ENCODE measurements around the gene LRRIQ3. TPM values are rescaled to one million over a fixed set of nuclear protein-coding genes. Genes with fewer than 3 reads are reported as not detected.
A peak's percentile ranks its signal among the peaks of the same experiment; 100 is the strongest.

The LRRIQ3 gene
- total and polyA plus RNA-seq, 8 donors = 0.15 to 1.1 (median 0.54) TPM

DNA sequence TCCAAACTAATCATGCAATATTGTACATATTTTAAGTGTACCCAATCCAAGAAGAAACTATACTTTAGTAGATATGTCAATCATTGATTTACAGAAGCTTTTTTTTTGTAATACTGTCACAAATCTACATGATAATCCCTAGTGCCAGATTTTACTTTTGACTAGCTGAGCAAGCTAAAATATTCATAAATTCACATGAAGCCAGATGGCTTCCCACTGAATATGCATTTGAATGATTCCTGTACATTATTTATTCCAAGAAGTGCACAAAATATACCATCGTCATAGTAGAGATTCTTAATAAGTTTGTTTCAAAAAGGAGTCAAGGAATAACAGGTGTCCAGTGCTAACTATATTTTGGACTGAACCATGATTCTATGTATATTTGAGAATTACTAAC lies 17.3 kb upstream of the LRRIQ3 start:
- no peaks in the 10 kb centered on the region for H3K36me3 ChIP-seq
- no peaks in the 10 kb centered on the region for H3K27me3 ChIP-seq
- no peak for FAIRE-seq
- DNase-seq = no peak
- H3K4me3 ChIP-seq = no peak overlapping the region
- H3K4me1 ChIP-seq = no peaks in the 10 kb centered on the region
- ATAC-seq = no peak
- TF ChIP-seq, protein P1, sequence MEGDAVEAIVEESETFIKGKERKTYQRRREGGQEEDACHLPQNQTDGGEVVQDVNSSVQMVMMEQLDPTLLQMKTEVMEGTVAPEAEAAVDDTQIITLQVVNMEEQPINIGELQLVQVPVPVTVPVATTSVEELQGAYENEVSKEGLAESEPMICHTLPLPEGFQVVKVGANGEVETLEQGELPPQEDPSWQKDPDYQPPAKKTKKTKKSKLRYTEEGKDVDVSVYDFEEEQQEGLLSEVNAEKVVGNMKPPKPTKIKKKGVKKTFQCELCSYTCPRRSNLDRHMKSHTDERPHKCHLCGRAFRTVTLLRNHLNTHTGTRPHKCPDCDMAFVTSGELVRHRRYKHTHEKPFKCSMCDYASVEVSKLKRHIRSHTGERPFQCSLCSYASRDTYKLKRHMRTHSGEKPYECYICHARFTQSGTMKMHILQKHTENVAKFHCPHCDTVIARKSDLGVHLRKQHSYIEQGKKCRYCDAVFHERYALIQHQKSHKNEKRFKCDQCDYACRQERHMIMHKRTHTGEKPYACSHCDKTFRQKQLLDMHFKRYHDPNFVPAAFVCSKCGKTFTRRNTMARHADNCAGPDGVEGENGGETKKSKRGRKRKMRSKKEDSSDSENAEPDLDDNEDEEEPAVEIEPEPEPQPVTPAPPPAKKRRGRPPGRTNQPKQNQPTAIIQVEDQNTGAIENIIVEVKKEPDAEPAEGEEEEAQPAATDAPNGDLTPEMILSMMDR (IDR thresholded peaks at IDR 0.05) = no peak
- WGBS, 2 donors = 90% methylated on average over 1 of the region's 1 CpG
- intact Hi-C loops (cut with DNase I) = no loop called here
- no peak overlapping the region for H3K27ac ChIP-seq
- H3K9me3 ChIP-seq = no peaks in the 10 kb centered on the region

DNA sequence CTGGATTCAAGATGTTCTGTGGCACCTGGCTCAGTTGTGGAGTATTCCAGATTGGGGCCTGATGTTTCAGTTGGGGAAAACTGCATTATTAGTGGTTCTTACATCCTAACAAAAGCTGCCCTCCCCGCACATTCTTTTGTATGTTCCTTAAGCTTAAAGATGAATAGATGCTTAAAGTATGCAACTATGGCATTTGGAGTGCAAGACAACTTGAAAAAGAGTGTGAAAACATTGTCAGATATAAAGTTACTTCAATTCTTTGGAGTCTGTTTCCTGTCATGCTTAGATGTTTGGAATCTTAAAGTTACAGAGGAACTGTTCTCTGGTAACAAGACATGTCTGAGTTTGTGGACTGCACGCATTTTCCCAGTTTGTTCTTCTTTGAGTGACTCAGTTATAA lies 7.3 kb upstream of the LRRIQ3 start:
- WGBS, 2 donors = 90 to 92% methylated on average over 2 of the region's 2 CpGs
- no peak for ATAC-seq

DNA sequence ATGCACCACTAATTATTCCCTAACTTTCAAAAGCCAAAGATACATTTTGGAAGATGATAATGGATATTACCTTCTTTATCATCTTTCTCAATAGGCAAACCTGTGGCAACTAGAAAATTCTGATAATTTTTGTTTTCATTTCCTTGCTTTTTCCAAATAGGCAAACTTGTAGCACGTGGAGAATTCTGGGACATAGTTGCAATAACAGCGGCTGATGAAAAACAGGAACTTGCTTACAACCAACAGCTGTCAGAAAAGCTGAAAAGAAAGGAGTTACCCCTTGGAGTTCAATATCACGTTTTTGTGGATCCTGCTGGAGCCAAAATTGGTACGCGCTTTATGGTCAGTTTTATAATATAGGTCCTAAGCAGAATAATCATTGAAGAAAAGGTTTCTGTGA lies 1.5 kb upstream of the LRRIQ3 start:
- no peak for ATAC-seq
- WGBS, 2 donors = 81 to 82% methylated on average over 5 of the region's 5 CpGs
- H3K4me1 ChIP-seq = peaks cover 0 to 9% (median 6%) of the 10 kb centered on the region in 3 donors
- H3K27me3 ChIP-seq = no peaks in the 10 kb centered on the region
- DNase-seq = no peak
- H3K36me3 ChIP-seq = peaks cover 0 to 12% (median 0%) of the 10 kb centered on the region in 3 donors
- H3K4me3 ChIP-seq = no peak overlapping the region
- FAIRE-seq = no peak
- H3K27ac ChIP-seq = no peak overlapping the region
- intact Hi-C loops (cut with DNase I) = no loop called here
- TF ChIP-seq, protein P1 (IDR thresholded peaks at IDR 0.05) = no peak
- H3K9me3 ChIP-seq = no peaks in the 10 kb centered on the region

More for the DNA sequence above, 7.3 kb upstream of the LRRIQ3 start:
- Histone ChIP-seq H3K4me1 (no peaks in the 10 kb centered on the region), H3K27me3 (no peaks in the 10 kb centered on the region), H3K27ac (no peak overlapping the region), H3K36me3 (peaks cover 0 to 21% (median 0%) of the 10 kb centered on the region in 3 donors), H3K9me3 (no peaks in the 10 kb centered on the region), H3K4me3 (no peak overlapping the region)
- DNase-seq (no peak), FAIRE-seq (no peak)
- intact Hi-C loops (cut with DNase I) = no loop called here
- TF ChIP-seq, protein P1 (IDR thresholded peaks at IDR 0.05) = no peak

DNA sequence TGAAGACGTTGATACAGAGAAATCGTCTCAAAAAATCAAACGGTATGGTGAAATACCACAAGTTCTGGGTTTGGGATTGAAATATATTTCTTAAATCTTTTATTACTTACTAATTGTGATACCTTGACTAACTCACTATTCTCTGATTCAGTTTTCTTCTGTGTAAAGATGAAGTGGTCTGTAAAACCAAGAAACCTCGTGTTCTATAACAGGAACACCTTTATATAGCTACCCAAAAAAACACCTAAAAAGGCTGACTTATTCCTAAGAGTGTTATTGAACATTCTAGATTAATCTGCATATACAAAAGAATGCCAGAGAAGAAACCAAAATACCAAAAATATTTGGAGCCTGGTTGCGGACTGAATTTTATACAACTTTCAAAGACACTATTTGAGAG lies 721 bp downstream of the LRRIQ3 start:
- intact Hi-C loops (cut with DNase I) = no loop called here
- ATAC-seq (no peak), FAIRE-seq (no peak), DNase-seq (no peak)
- H3K4me3 ChIP-seq = peak overlapping the region in 3 of 4 donors; percentile 42 to 63 (median 60)
- peaks cover 0 to 8% (median 0%) of the 10 kb centered on the region in 3 donors for H3K36me3 ChIP-seq
- 77 to 87% methylated on average over 5 of the region's 5 CpGs for WGBS, 2 donors
- H3K27ac ChIP-seq = peak overlapping the region; percentile 59 to 88 (median 80)
- TF ChIP-seq, protein P1 (IDR thresholded peaks at IDR 0.05) = no peak
- no peaks in the 10 kb centered on the region for H3K9me3 ChIP-seq
- no peaks in the 10 kb centered on the region for H3K27me3 ChIP-seq
- peaks cover 0 to 9% (median 6%) of the 10 kb centered on the region in 3 donors for H3K4me1 ChIP-seq

DNA sequence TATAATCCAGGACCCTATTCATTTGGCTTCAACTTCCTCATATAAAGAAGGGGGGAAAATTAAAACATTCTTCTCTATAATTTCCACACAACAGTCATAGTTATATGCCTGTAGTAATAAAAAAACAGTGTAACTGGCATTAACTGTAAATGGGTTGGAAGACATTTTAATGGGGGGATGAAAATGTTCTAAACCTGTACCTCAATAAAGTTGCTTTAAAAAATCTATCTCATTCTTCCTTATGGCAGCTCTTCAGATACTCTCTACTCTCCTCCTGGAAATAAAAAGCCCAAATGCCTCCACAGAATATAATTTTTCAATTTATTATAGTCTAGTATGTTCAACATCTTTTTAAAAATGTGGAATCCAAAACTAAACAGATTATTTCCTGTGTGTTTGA lies 2.6 kb downstream of the LRRIQ3 start:
- intact Hi-C loops (cut with DNase I) = no loop called here

More for the DNA sequence above, 2.6 kb downstream of the LRRIQ3 start:
- Histone ChIP-seq H3K4me3 (no peak overlapping the region), H3K4me1 (peaks cover 0 to 9% (median 6%) of the 10 kb centered on the region in 3 donors), H3K27ac (no peak overlapping the region), H3K27me3 (no peaks in the 10 kb centered on the region), H3K9me3 (no peaks in the 10 kb centered on the region), H3K36me3 (no peaks in the 10 kb centered on the region)
- FAIRE-seq (no peak), DNase-seq (no peak), ATAC-seq (no peak)
- TF ChIP-seq, protein P1 (IDR thresholded peaks at IDR 0.05) = no peak
